B cell (primary cell): ENCODE results near the gene KRT14. TPM values are rescaled to one million over a fixed set of nuclear protein-coding genes. Genes with fewer than 3 reads are reported as not detected.

Source experiments
- ATAC-seq: fragments of 200-7000 bp; cut with Tn5 transposase; one replicate; pipeline ENCODE4 v1.10.0; 2021; ENCODE audit warnings: low read depth, mild to moderate bottlenecking, moderate number of reproducible peaks, moderate library complexity
- CTCF ChIA-PET: fragments of 350-600 bp; sonication (Branson Sonifier 250); formaldehyde crosslinking; loops from one replicate; lab custom pipeline; 2021; ENCODE audit warnings: antibody characterized with exemption, inconsistent platforms; lab: Charles Lee
- POLR2A ChIA-PET: fragments of 350-600 bp; sonication (Branson Sonifier 250); formaldehyde crosslinking; loops from one replicate; lab custom pipeline; 2021; ENCODE audit warnings: antibody characterized with exemption; lab: Charles Lee
- DNase-seq: peaks from one replicate; pipeline ENCODE4 v3.0.0; 2013
- H2AFZ ChIP-seq: 2 replicates; pipeline ENCODE4 v1.6.1; 2012; ENCODE audit warnings: mild to moderate bottlenecking, low read depth, low read length; ENCODE audit not compliant: insufficient read depth, poor library complexity, severe bottlenecking
- H3K27ac ChIP-seq, 2 donors: 1 replicate in 1 of 2; 2 replicates in 1 of 2; pipeline ENCODE4 v1.5.1; 2012 to 2013; ENCODE audit warnings: low read length in 2 of 2, mild to moderate bottlenecking in 2 of 2, moderate library complexity in 1 of 2
- H3K27me3 ChIP-seq, 4 experiments: fragments of 200-600 bp in 1 of 4; sonication (generic) in 1 of 4; replicated peaks in 1 of 4; 1 replicate in 2 of 4; 2 replicates in 2 of 4; pipeline versions ENCODE4 v1.6.1 to v1.7.0; 2013 to 2016; ENCODE audit warnings: low read length in 3 of 4, mild to moderate bottlenecking in 2 of 4, mixed read lengths in 1 of 4, moderate library complexity in 1 of 4; ENCODE audit not compliant: insufficient read depth in 4 of 4, control insufficient read depth in 3 of 4; ENCODE audit errors: control extremely low read depth in 1 of 4
- H3K36me3 ChIP-seq, 2 experiments: replicated peaks in 1 of 2; 1 replicate in 1 of 2; 2 replicates in 1 of 2; pipeline versions ENCODE4 v1.6.1 to v1.7.1; 2013; ENCODE audit warnings: low read length in 1 of 2; ENCODE audit not compliant: insufficient read depth in 2 of 2, control insufficient read depth in 1 of 2; ENCODE audit errors: control extremely low read depth in 1 of 2, extremely low read depth in 1 of 2
- H3K4me1 ChIP-seq, 2 donors: fragments of 200-600 bp in 1 of 2; sonication (generic) in 1 of 2; 1 replicate in 1 of 2; 2 replicates in 1 of 2; pipeline versions ENCODE4 v1.5.1 to v1.6.1; 2013 to 2017; ENCODE audit warnings: low read length in 2 of 2; ENCODE audit not compliant: control insufficient read depth in 2 of 2, insufficient read depth in 2 of 2
- H3K4me2 ChIP-seq: replicated peaks from 2 replicates; pipeline ENCODE3; 2012; ENCODE audit warnings: mild to moderate bottlenecking, low read depth, low read length; ENCODE audit not compliant: poor library complexity, severe bottlenecking
- H3K4me3 ChIP-seq, 5 experiments: fragments of 200-600 bp in 1 of 5; sonication (generic) in 1 of 5; 1 replicate in 3 of 5; 2 replicates in 2 of 5; pipeline versions ENCODE4 v1.5.1 to v1.7.0; 2011 to 2016; ENCODE audit warnings: low read length in 4 of 5, mild to moderate bottlenecking in 4 of 5, low read depth in 2 of 5, control low read depth in 1 of 5, moderate library complexity in 1 of 5; ENCODE audit not compliant: insufficient read depth in 1 of 5; ENCODE audit errors: control extremely low read depth in 1 of 5, extremely low read depth in 1 of 5
- H3K79me2 ChIP-seq: fragments of 200-600 bp; sonication (generic); one replicate; pipeline ENCODE4 v1.6.0; 2016; ENCODE audit warnings: low read length; ENCODE audit not compliant: control insufficient read depth, insufficient read depth
- H3K9ac ChIP-seq: fragments of 200-600 bp; sonication (generic); 2 replicates; pipeline ENCODE4 v1.6.1; 2017; ENCODE audit warnings: mild to moderate bottlenecking, low read length, moderate library complexity
- H3K9me3 ChIP-seq, 3 donors: one replicate each; pipeline versions ENCODE4 v1.6.1 to v1.7.1; 2013; ENCODE audit warnings: low read length in 2 of 3; ENCODE audit not compliant: control insufficient read depth in 2 of 3, insufficient read depth in 1 of 3; ENCODE audit errors: control extremely low read depth in 1 of 3
- H4K20me1 ChIP-seq: 2 replicates; pipeline ENCODE4 v1.6.0; 2012; ENCODE audit warnings: mild to moderate bottlenecking, low read length; ENCODE audit not compliant: insufficient read depth, control insufficient read depth, poor library complexity, severe bottlenecking
- H3K27ac Mint-ChIP-seq: one replicate; pipeline ENCODE4 v1.8.0; 2021; ENCODE audit warnings: mixed read lengths
- H3K27me3 Mint-ChIP-seq: one replicate; pipeline ENCODE4 v1.8.0; 2021; ENCODE audit warnings: mixed read lengths
- H3K4me1 Mint-ChIP-seq: one replicate; pipeline ENCODE4 v1.8.0; 2021; ENCODE audit warnings: mixed read lengths
- H3K4me3 Mint-ChIP-seq: one replicate; pipeline ENCODE4 v1.8.0; 2021; ENCODE audit warnings: mixed read lengths
- H3K9me3 Mint-ChIP-seq: one replicate; pipeline ENCODE4 v1.8.0; 2022; ENCODE audit warnings: mixed read lengths; ENCODE audit not compliant: insufficient read depth
- EZH2 ChIP-seq: IDR thresholded peaks from 2 replicates; pipeline ENCODE4 v1.6.1; 2012; ENCODE audit warnings: borderline replicate concordance, low read depth, mild to moderate bottlenecking, moderate library complexity, low read length; ENCODE audit not compliant: insufficient read depth, poor library complexity, severe bottlenecking
- WGBS: methylation state at CpG from one replicate; pipeline ENCODE4 v1.1.5; 2013; ENCODE audit warnings: missing lambda C conversion rate; ENCODE audit not compliant: insufficient coverage; 5-methylcytosine and 5-hydroxymethylcytosine counted together
- intact Hi-C: fragments of 100-400 bp; cut with micrococcal nuclease; formaldehyde crosslinking; loops from one replicate; pipeline ENCODE4 v1.10.0; 2022
- polyA plus RNA-seq: library from polyadenylated mRNA; depleted of rRNA; stranded (reverse); fragments of >200 nt; gene quantifications from 2 replicates; pipeline ENCODE4 v1.2.3, GENCODE V29; 2012
- total RNA-seq, 2 donors: library from RNA; stranded (reverse); fragments of 120-200 nt in 1 of 2; gene quantifications; 1 replicate in 1 of 2; 2 replicates in 1 of 2; pipeline versions ENCODE4 v1.2.3 to v1.2.4, GENCODE V29; 2013 to 2022
- TF ChIP-seq, protein P1 (sequence below): fragments of 200-600 bp; IDR thresholded peaks from one replicate; pipeline ENCODE4 v1.8.0; 2022; ENCODE audit warnings: antibody characterized with exemption, mild to moderate bottlenecking

Gene KRT14
- total and polyA plus RNA-seq, 2 donors (not counting 1 experiment from before 2014, with no cell fraction given) = not detected

DNA sequence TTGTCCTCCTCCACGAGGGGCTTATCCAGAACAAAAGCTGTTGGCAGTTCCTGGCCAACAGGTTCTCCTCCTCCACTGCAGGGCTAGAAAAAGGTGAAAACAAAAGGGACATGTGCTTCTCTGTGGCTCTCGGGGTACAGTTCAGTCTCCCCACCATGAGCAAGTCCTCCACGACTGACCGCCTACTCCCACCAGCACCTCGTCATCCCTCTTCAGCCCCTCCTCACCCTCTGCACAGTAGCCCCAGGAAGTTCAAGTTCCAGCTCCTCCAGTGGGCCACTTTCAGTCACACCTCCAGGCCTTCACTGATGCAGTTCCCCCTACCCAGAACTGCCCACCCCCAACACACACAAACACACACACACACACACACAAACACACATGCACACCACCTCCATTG is 34.2 kb downstream of the KRT14 start:
- no peak for TF ChIP-seq EZH2
- TF ChIP-seq, protein P1, sequence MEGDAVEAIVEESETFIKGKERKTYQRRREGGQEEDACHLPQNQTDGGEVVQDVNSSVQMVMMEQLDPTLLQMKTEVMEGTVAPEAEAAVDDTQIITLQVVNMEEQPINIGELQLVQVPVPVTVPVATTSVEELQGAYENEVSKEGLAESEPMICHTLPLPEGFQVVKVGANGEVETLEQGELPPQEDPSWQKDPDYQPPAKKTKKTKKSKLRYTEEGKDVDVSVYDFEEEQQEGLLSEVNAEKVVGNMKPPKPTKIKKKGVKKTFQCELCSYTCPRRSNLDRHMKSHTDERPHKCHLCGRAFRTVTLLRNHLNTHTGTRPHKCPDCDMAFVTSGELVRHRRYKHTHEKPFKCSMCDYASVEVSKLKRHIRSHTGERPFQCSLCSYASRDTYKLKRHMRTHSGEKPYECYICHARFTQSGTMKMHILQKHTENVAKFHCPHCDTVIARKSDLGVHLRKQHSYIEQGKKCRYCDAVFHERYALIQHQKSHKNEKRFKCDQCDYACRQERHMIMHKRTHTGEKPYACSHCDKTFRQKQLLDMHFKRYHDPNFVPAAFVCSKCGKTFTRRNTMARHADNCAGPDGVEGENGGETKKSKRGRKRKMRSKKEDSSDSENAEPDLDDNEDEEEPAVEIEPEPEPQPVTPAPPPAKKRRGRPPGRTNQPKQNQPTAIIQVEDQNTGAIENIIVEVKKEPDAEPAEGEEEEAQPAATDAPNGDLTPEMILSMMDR = no peak
- no peak overlapping the region for H2AFZ ChIP-seq
- DNase-seq = no peak
- POLR2A ChIA-PET = no interaction called here
- no peak overlapping the region for H3K27ac ChIP-seq
- no peak overlapping the region for H3K4me3 ChIP-seq
- peaks cover 8 to 13% of the 10 kb centered on the region in 2 donors for H3K4me1 ChIP-seq
- Mint-ChIP-seq H3K4me1 (peaks cover 8% of the 10 kb centered on the region), H3K27ac (no peak overlapping the region), H3K4me3 (no peak overlapping the region), H3K27me3 (peaks cover 58% of the 10 kb centered on the region), H3K9me3 (no peaks in the 10 kb centered on the region)
- no peaks in the 10 kb centered on the region for H4K20me1 ChIP-seq
- 80% methylated on average over 5 of the region's 5 CpGs for WGBS
- peaks cover 0 to 10% (median 0%) of the 10 kb centered on the region in 3 donors for H3K9me3 ChIP-seq
- CTCF ChIA-PET = interaction anchor here (0.8 kb wide), 1 partner anchor 110 kb away, joined by 3 read pairs; no protein-coding TSS in a partner anchor
- H3K79me2 ChIP-seq = no peaks in the 10 kb centered on the region
- H3K36me3 ChIP-seq = no peaks in the 10 kb centered on the region
- ATAC-seq = no peak
- no peak overlapping the region for H3K4me2 ChIP-seq
- intact Hi-C loops = no loop called here
- peaks cover 0 to 42% (median 7%) of the 10 kb centered on the region in 4 experiments for H3K27me3 ChIP-seq
- no peak overlapping the region for H3K9ac ChIP-seq

DNA sequence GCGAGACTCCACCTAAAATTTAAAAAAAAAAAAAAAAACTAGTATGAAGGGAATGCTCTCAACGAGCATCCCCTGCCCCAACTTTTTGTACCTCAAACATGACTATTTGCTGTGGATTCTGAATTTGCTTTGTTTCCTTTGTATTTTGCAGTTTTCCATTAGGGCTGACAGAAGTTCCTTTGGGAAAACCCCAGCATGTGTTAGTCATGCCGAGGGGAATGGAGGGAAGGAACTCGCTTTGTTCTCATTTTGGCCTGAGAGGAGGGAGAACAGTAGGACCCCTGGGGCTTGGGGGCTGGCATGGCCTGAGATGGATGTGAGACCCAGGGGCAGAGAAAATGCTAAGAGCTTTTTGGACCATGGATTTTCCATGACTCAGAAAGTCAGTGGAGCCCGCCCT is 35.3 kb downstream of the KRT14 start:
- H3K4me3 Mint-ChIP-seq = no peak overlapping the region
- no peak overlapping the region for H3K4me2 ChIP-seq
- no peak overlapping the region for H3K9ac ChIP-seq
- TF ChIP-seq, protein P1 = no peak
- TF ChIP-seq EZH2 = no peak
- ATAC-seq (no peak), DNase-seq (no peak)
- no peak overlapping the region for H3K27ac Mint-ChIP-seq
- H4K20me1 ChIP-seq = no peaks in the 10 kb centered on the region
- 64% methylated on average over 3 of the region's 5 CpGs for WGBS
- intact Hi-C loops = no loop called here
- H3K4me1 ChIP-seq = peaks cover 8 to 13% of the 10 kb centered on the region in 2 donors
- CTCF ChIA-PET = interaction anchor here (0.6 to 4.5 kb wide), 6 partner anchors 96 to 1103 kb away, joined by 3 to 68 read pairs (median 6); no protein-coding TSS in a partner anchor
- POLR2A ChIA-PET = interaction anchor here (0.6 kb wide), 1 partner anchor 928 kb away, joined by 3 read pairs; no protein-coding TSS in a partner anchor
- H3K4me1 Mint-ChIP-seq = peaks cover 8% of the 10 kb centered on the region
- H3K4me3 ChIP-seq = no peak overlapping the region
- peaks cover 0 to 43% (median 7%) of the 10 kb centered on the region in 4 experiments for H3K27me3 ChIP-seq
- peaks cover 62% of the 10 kb centered on the region for H3K27me3 Mint-ChIP-seq
- H3K36me3 ChIP-seq = no peaks in the 10 kb centered on the region
- no peak overlapping the region for H2AFZ ChIP-seq
- H3K9me3 Mint-ChIP-seq = no peaks in the 10 kb centered on the region
- no peaks in the 10 kb centered on the region for H3K79me2 ChIP-seq
- H3K27ac ChIP-seq = no peak overlapping the region
- H3K9me3 ChIP-seq = peaks cover 0 to 21% (median 0%) of the 10 kb centered on the region in 3 donors
